ENCODE data around the gene ANO3. TPM values are rescaled to one million over a fixed set of nuclear protein-coding genes. Genes with fewer than 3 reads are reported as not detected.

The ANO3 gene
- total RNA-seq, 1 experiment from 2014 or later: not detected

DNA sequence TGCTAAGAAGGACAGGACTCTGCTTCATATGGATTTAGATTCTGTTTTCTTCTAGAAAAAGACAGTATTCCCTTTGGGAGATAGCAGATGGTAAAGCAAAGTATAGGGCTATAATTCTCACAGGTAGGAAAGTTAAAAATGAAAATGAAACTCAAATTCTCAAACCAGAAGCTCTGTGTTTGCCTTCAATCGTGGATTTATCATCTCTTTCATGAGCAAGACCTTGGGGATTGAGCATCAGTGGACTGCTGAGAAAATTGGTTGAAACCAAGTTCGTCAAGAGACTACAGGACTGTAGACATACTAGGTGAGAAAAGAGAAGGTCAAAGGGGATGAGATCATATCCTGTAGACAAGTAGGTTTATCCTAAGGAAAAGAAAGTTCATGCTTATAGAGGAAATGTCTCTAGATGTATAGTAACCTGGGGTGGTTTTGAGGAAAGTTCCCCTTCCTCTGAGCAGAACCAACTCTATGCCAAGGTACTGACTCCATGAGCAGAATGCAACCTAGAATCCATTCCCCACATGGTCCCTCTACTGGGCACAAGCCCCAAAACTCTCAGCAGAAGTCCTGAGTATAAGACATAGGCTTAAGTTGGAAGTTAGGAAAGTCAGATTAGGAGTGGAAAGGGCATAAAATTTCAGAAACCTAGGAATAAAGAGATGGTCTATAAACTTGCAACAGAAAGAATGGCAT, 343.5 kb downstream of the ANO3 start:
- H3K9ac ChIP-seq (ENCODE audit: low read length): no peak overlapping the region
- H2AFZ ChIP-seq (ENCODE audit: low read length): no peak overlapping the region
- no peaks in the 10 kb centered on the region for H3K36me3 ChIP-seq (ENCODE audit: insufficient read depth, low read length)
- H3K4me2 ChIP-seq (ENCODE audit: low read depth, low read length, poor library complexity, severe bottlenecking): no peak overlapping the region
- H3K27ac ChIP-seq (ENCODE audit: low read length): no peak overlapping the region
- no peaks in the 10 kb centered on the region for H3K4me1 ChIP-seq (ENCODE audit: low read length)
- no peaks in the 10 kb centered on the region for H4K20me1 ChIP-seq (ENCODE audit: insufficient read depth, low read depth, low read length)
- H3K9me2 ChIP-seq (replicated peaks; ENCODE audit: insufficient read depth, low read length): no peaks in the 10 kb centered on the region
- H3K27me3 ChIP-seq (ENCODE audit: low read length): no peaks in the 10 kb centered on the region
- no peaks in the 10 kb centered on the region for H3K79me2 ChIP-seq (ENCODE audit: low read length)
- no peak for DNase-seq
- H3K4me3 ChIP-seq (ENCODE audit: low read length): no peak overlapping the region
- H3K9me3 ChIP-seq (ENCODE audit: low read length): no peaks in the 10 kb centered on the region; the same call in 1 of the 2 replicates

DNA sequence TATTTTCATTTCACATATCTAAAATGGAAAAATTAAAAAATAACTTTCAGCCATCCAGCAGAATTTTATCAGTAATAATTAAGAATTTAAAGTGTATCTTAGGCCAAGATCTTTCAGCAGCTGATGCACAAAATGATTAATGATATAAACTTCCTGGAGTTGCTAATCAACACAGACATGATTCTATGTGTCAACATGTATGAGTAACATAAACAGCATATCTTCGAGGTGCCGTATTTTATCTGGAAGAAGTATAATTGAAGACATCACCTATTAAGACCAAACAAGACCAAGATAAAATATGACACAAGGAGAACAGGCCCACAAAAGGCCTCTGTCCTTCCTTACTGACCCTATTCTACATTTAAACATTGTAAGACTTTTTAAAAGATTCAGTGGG, 344.7 kb downstream of the ANO3 start:
- Histone ChIP-seq H3K27me3 (ENCODE audit: low read length) (no peaks in the 10 kb centered on the region), H3K4me1 (ENCODE audit: low read length) (no peaks in the 10 kb centered on the region), H2AFZ (ENCODE audit: low read length) (no peak overlapping the region), H4K20me1 (ENCODE audit: insufficient read depth, low read depth, low read length) (no peaks in the 10 kb centered on the region), H3K4me2 (ENCODE audit: low read depth, low read length, poor library complexity, severe bottlenecking) (no peak overlapping the region), H3K9me3 (ENCODE audit: low read length) (no peaks in the 10 kb centered on the region; the same call in 1 of the 2 replicates), H3K9me2 (replicated peaks; ENCODE audit: insufficient read depth, low read length) (no peaks in the 10 kb centered on the region), H3K27ac (ENCODE audit: low read length) (no peak overlapping the region), H3K79me2 (ENCODE audit: low read length) (no peaks in the 10 kb centered on the region), H3K9ac (ENCODE audit: low read length) (no peak overlapping the region), H3K4me3 (ENCODE audit: low read length) (no peak overlapping the region), H3K36me3 (ENCODE audit: insufficient read depth, low read length) (no peaks in the 10 kb centered on the region)
- DNase-seq: no peak

DNA sequence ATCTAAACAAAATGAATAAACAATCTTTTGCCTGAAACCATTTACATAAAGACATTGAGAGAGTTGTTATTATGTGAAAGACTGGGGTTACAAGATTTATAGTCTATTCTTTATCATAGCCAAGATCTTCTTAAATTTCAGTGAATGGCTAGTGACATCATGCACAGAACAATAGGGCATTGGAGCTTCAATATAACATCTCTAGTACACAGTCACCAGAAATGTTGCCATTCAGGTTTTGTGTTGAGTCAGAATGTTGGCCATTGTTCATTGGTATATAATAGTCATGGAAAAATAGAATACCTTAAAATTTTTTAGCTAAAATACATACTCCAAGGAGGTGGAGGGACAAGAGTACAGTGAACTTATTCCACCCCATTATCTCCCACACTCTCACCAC, 345.6 kb downstream of the ANO3 start:
- H3K27ac ChIP-seq (ENCODE audit: low read length): no peak overlapping the region
- H3K9me3 ChIP-seq (ENCODE audit: low read length): no peaks in the 10 kb centered on the region; the same call in 1 of the 2 replicates
- no peak overlapping the region for H3K4me3 ChIP-seq (ENCODE audit: low read length)
- H3K36me3 ChIP-seq (ENCODE audit: insufficient read depth, low read length): no peaks in the 10 kb centered on the region
- H3K9me2 ChIP-seq (replicated peaks; ENCODE audit: insufficient read depth, low read length): no peaks in the 10 kb centered on the region
- no peaks in the 10 kb centered on the region for H3K4me1 ChIP-seq (ENCODE audit: low read length)
- H3K9ac ChIP-seq (ENCODE audit: low read length): no peak overlapping the region
- H3K4me2 ChIP-seq (ENCODE audit: low read depth, low read length, poor library complexity, severe bottlenecking): no peak overlapping the region
- H2AFZ ChIP-seq (ENCODE audit: low read length): no peak overlapping the region
- DNase-seq: no peak
- no peaks in the 10 kb centered on the region for H3K79me2 ChIP-seq (ENCODE audit: low read length)
- H3K27me3 ChIP-seq (ENCODE audit: low read length): no peaks in the 10 kb centered on the region
- no peaks in the 10 kb centered on the region for H4K20me1 ChIP-seq (ENCODE audit: insufficient read depth, low read depth, low read length)

DNA sequence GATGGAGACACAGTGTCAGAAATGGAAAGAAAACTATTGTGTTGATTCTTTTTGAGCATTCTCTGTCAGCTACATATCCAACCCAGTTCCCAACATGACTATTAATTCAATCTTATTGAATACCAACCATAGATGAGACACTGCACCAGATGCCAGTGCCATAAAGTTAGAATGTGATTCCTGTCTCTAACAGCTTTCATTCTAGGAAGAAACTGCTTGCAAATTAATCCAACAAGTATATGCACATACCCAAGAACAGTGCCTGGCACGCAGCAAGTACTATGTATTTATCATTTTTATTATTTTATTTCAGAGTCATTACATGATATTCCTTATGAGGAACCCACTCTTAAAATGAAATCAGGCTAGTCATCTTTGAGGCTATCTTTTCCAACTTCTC, 355.4 kb downstream of the ANO3 start:
- H3K27me3 ChIP-seq (ENCODE audit: low read length): no peaks in the 10 kb centered on the region

DNA sequence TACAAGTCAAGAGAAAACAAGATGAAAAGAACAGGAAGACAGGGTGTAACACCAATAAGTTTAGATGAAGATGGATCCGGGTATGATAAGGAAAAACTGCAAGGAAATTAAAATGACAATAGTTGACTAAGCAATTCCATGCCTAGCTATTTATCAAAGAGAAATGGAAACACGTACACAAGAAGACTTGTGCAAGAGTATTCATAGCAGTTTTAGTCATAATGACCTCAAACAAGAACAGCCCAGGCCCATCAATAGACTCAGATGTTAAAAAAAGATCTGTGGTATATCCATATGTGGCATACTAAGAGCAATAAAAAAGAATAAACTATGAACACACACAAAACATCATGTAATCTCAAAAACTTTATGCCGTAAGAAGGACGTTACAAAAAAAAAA, 356.8 kb downstream of the ANO3 start:
- no peaks in the 10 kb centered on the region for H3K36me3 ChIP-seq (ENCODE audit: insufficient read depth, low read length)
- H4K20me1 ChIP-seq (ENCODE audit: insufficient read depth, low read depth, low read length): no peaks in the 10 kb centered on the region
- H2AFZ ChIP-seq (ENCODE audit: low read length): no peak overlapping the region
- no peak overlapping the region for H3K9ac ChIP-seq (ENCODE audit: low read length)
- H3K4me3 ChIP-seq (ENCODE audit: low read length): no peak overlapping the region
- no peaks in the 10 kb centered on the region for H3K79me2 ChIP-seq (ENCODE audit: low read length)
- no peaks in the 10 kb centered on the region for H3K27me3 ChIP-seq (ENCODE audit: low read length)
- no peaks in the 10 kb centered on the region for H3K9me2 ChIP-seq (replicated peaks; ENCODE audit: insufficient read depth, low read length)
- H3K27ac ChIP-seq (ENCODE audit: low read length): no peak overlapping the region
- H3K4me1 ChIP-seq (ENCODE audit: low read length): no peaks in the 10 kb centered on the region
- no peak for DNase-seq
- H3K9me3 ChIP-seq (ENCODE audit: low read length): no peaks in the 10 kb centered on the region
- H3K4me2 ChIP-seq (ENCODE audit: low read depth, low read length, poor library complexity, severe bottlenecking): no peak overlapping the region

More for the DNA sequence above, 355.4 kb downstream of the ANO3 start:
- no peaks in the 10 kb centered on the region for H3K9me2 ChIP-seq (replicated peaks; ENCODE audit: insufficient read depth, low read length)
- H2AFZ ChIP-seq (ENCODE audit: low read length): no peak overlapping the region
- no peaks in the 10 kb centered on the region for H4K20me1 ChIP-seq (ENCODE audit: insufficient read depth, low read depth, low read length)
- no peak for DNase-seq
- H3K79me2 ChIP-seq (ENCODE audit: low read length): no peaks in the 10 kb centered on the region
- H3K27ac ChIP-seq (ENCODE audit: low read length): no peak overlapping the region
- no peaks in the 10 kb centered on the region for H3K36me3 ChIP-seq (ENCODE audit: insufficient read depth, low read length)
- no peak overlapping the region for H3K4me2 ChIP-seq (ENCODE audit: low read depth, low read length, poor library complexity, severe bottlenecking)
- no peaks in the 10 kb centered on the region for H3K9me3 ChIP-seq (ENCODE audit: low read length)
- no peaks in the 10 kb centered on the region for H3K4me1 ChIP-seq (ENCODE audit: low read length)
- H3K9ac ChIP-seq (ENCODE audit: low read length): no peak overlapping the region
- H3K4me3 ChIP-seq (ENCODE audit: low read length): no peak overlapping the region

DNA sequence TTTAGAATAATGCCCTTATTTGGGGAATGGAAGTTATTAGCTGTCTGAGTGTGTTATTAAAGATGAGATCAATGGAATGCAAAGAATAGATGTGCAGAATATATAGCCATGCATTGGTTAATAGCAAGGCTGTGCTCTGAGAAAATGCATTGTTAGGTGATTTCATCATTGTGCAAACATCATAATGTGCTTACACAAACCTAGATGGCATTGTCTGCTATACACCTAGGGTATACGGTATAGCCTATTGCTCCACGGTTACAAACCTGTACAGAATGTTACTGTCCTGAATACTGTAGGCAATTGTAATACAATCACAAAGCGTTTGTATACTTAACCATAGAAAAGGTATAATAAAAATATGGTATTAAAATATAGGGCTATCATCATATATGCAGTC, 364.4 kb downstream of the ANO3 start:
- Histone ChIP-seq H3K4me3 (ENCODE audit: low read length) (no peak overlapping the region), H2AFZ (ENCODE audit: low read length) (no peak overlapping the region), H3K4me2 (ENCODE audit: low read depth, low read length, poor library complexity, severe bottlenecking) (no peak overlapping the region), H3K27ac (ENCODE audit: low read length) (no peak overlapping the region), H3K9me2 (replicated peaks; ENCODE audit: insufficient read depth, low read length) (no peaks in the 10 kb centered on the region), H3K79me2 (ENCODE audit: low read length) (no peaks in the 10 kb centered on the region), H3K9ac (ENCODE audit: low read length) (no peak overlapping the region), H3K9me3 (ENCODE audit: low read length) (no peaks in the 10 kb centered on the region), H3K27me3 (ENCODE audit: low read length) (no peaks in the 10 kb centered on the region), H3K36me3 (ENCODE audit: insufficient read depth, low read length) (no peaks in the 10 kb centered on the region), H4K20me1 (ENCODE audit: insufficient read depth, low read depth, low read length) (no peaks in the 10 kb centered on the region), H3K4me1 (ENCODE audit: low read length) (no peaks in the 10 kb centered on the region)
- DNase-seq: no peak

DNA sequence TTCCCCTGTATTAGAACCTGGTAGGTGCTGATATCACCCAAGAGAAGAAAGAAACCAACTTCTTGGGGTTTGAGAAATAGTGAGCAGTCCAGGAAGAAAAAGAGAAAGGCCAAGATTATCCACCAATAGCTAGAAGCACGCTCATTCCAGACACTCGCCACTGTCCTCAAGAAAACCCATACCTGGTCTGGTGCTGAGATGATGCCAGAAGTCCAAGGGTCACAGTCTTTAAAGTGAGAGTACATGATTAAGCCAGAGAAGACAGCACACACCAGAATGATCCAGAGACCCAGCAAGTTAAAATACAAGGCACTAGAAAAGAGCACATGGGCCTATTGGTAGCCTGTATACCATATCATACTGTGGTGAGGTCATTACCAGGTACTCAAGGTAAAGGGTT, 366.3 kb downstream of the ANO3 start:
- H3K27ac ChIP-seq (ENCODE audit: low read length): no peak overlapping the region
- no peaks in the 10 kb centered on the region for H3K27me3 ChIP-seq (ENCODE audit: low read length)
- H3K4me2 ChIP-seq (ENCODE audit: low read depth, low read length, poor library complexity, severe bottlenecking): no peak overlapping the region
- H2AFZ ChIP-seq (ENCODE audit: low read length): no peak overlapping the region
- no peaks in the 10 kb centered on the region for H4K20me1 ChIP-seq (ENCODE audit: insufficient read depth, low read depth, low read length)
- H3K4me1 ChIP-seq (ENCODE audit: low read length): no peaks in the 10 kb centered on the region
- no peaks in the 10 kb centered on the region for H3K9me2 ChIP-seq (replicated peaks; ENCODE audit: insufficient read depth, low read length)
- H3K79me2 ChIP-seq (ENCODE audit: low read length): no peaks in the 10 kb centered on the region
- H3K9ac ChIP-seq (ENCODE audit: low read length): no peak overlapping the region
- H3K4me3 ChIP-seq (ENCODE audit: low read length): no peak overlapping the region
- H3K36me3 ChIP-seq (ENCODE audit: insufficient read depth, low read length): no peaks in the 10 kb centered on the region
- no peaks in the 10 kb centered on the region for H3K9me3 ChIP-seq (ENCODE audit: low read length)
- DNase-seq: no peak

DNA sequence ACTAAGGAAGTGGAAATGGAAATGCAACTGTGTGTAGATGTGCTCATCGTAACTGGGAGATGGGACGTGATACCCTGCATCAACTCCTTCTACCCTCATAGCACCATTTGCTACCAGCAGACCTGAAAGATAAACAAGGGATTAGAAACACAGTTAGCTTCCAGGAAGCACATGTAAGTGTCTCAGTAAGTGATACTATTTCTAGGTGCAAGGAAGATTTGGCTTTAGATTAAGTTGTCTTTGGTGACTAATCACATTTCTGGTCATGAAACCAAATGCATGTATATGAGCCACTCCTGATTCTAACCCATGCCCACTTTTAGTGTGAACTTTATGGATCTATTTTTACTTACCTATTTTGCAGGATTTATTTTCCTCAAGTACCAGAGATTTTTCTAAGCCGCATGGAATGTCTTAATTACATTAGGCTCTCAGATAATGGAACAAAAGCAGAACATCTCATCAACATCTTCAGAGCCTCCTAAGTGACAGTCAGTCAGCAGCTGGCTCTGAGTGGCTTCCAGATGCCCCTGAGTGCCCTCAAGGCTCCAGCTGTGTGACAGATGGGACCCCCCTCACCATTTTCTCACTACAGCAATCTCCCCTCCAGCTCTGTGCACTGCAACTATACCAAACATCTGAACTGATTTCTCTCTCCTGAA, 368.8 kb downstream of the ANO3 start:
- Histone ChIP-seq H3K79me2 (ENCODE audit: low read length) (no peaks in the 10 kb centered on the region), H2AFZ (ENCODE audit: low read length) (no peak overlapping the region), H4K20me1 (ENCODE audit: insufficient read depth, low read depth, low read length) (no peaks in the 10 kb centered on the region), H3K4me2 (ENCODE audit: low read depth, low read length, poor library complexity, severe bottlenecking) (no peak overlapping the region), H3K4me1 (ENCODE audit: low read length) (no peaks in the 10 kb centered on the region), H3K9me3 (ENCODE audit: low read length) (no peaks in the 10 kb centered on the region), H3K4me3 (ENCODE audit: low read length) (no peak overlapping the region), H3K36me3 (ENCODE audit: insufficient read depth, low read length) (no peaks in the 10 kb centered on the region), H3K9me2 (replicated peaks; ENCODE audit: insufficient read depth, low read length) (no peaks in the 10 kb centered on the region), H3K27ac (ENCODE audit: low read length) (no peak overlapping the region), H3K27me3 (ENCODE audit: low read length) (no peaks in the 10 kb centered on the region), H3K9ac (ENCODE audit: low read length) (no peak overlapping the region)
- DNase-seq: no peak

All from Karpas-422 (cell line).